ENCODE measurements around the gene TP53AIP1.

Gene TP53AIP1

DNA sequence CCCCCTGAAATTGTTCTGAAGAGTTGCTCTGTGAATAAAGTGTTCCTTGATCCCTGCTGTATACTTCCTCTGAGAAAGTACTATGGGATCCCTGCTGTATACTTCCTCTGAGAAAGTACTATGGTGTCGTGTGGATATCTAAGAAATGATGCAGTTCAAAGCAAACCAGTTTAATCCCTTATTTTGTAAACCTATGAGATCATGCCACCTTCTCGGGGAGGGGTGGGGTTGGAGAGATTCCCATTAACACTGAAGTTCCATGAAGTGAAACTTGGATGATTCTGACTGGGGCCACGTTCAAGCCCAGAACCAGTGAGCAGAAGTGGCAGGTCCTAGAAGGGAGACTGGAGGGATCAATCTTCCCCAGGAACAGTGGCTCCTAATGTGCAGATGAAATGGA is 13.0 kb upstream of the TP53AIP1 start:
- no peaks in the 10 kb centered on the region for H3K36me3 ChIP-seq (ENCODE audit: control insufficient read depth, insufficient read depth, low read length)
- no peak for TF ChIP-seq CTCF (IDR thresholded peaks at IDR 0.05; ENCODE audit: insufficient read depth, low read length, poor library complexity, severe bottlenecking)

DNA sequence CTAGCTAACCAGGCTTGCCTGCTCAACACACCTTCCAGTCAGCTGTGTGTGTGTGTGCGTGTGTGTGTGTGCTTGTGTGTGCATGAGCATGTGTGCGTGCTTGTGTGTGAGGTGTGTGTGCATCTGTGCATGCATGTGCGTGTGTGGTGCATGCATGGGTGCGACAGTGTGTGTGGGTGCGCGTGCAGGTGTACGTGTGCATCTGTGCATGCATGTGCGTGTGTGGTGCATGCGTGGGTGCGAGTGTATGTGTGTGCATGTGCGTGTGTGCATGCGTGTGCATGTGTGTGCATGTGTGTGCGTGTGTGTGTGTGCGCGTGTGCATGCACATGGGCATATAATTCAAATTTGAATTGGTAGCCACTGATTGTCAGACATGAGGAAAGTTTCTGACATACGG is 10.5 kb upstream of the TP53AIP1 start:
- TF ChIP-seq CTCF (IDR thresholded peaks at IDR 0.05; ENCODE audit: insufficient read depth, low read length, poor library complexity, severe bottlenecking): no peak
- H3K36me3 ChIP-seq (ENCODE audit: control insufficient read depth, insufficient read depth, low read length): no peaks in the 10 kb centered on the region
- H3K27me3 ChIP-seq (replicated peaks; ENCODE audit: control insufficient read depth, insufficient read depth, low read length): no peaks in the 10 kb centered on the region; the same call in 1 of the 2 replicates

More for the DNA sequence above, 13.0 kb upstream of the TP53AIP1 start:
- DNase-seq (ENCODE audit: extremely low read depth, insufficient read length): no peak
- Histone ChIP-seq H3K27me3 (replicated peaks; ENCODE audit: control insufficient read depth, insufficient read depth, low read length) (no peaks in the 10 kb centered on the region; the same call in 1 of the 2 replicates), H3K4me3 (replicated peaks; ENCODE audit: low read depth, low read length) (no peak overlapping the region)

GRCh38 chr11:128949791-128950454 is 7.3 kb upstream of the TP53AIP1 start:
- H3K36me3 ChIP-seq (ENCODE audit: control insufficient read depth, insufficient read depth, low read length): no peaks in the 10 kb centered on the region
- no peak for TF ChIP-seq CTCF (IDR thresholded peaks at IDR 0.05; ENCODE audit: insufficient read depth, low read length, poor library complexity, severe bottlenecking)
- DNase-seq (ENCODE audit: extremely low read depth, insufficient read length): no peak
- H3K4me3 ChIP-seq (replicated peaks; ENCODE audit: low read depth, low read length): no peak overlapping the region
- no peaks in the 10 kb centered on the region; the same call in 1 of the 2 replicates for H3K27me3 ChIP-seq (replicated peaks; ENCODE audit: control insufficient read depth, insufficient read depth, low read length)

More for the DNA sequence above, 10.5 kb upstream of the TP53AIP1 start:
- no peak for DNase-seq (ENCODE audit: extremely low read depth, insufficient read length)
- no peak overlapping the region for H3K4me3 ChIP-seq (replicated peaks; ENCODE audit: low read depth, low read length)

- peak; percentile 19 for TF ChIP-seq CTCF (IDR thresholded peaks at IDR 0.05; ENCODE audit: insufficient read depth, low read length, poor library complexity, severe bottlenecking)
- Histone ChIP-seq H3K36me3 (ENCODE audit: control insufficient read depth, insufficient read depth, low read length) (no peaks in the 10 kb centered on the region), H3K27me3 (replicated peaks; ENCODE audit: control insufficient read depth, insufficient read depth, low read length) (no peaks in the 10 kb centered on the region; the same call in 1 of the 2 replicates), H3K4me3 (replicated peaks; ENCODE audit: low read depth, low read length) (no peak overlapping the region)
- no peak for DNase-seq (ENCODE audit: extremely low read depth, insufficient read length)
Observed at GRCh38 chr11:128948583-128948982, 5.9 kb upstream of the TP53AIP1 start.

DNA sequence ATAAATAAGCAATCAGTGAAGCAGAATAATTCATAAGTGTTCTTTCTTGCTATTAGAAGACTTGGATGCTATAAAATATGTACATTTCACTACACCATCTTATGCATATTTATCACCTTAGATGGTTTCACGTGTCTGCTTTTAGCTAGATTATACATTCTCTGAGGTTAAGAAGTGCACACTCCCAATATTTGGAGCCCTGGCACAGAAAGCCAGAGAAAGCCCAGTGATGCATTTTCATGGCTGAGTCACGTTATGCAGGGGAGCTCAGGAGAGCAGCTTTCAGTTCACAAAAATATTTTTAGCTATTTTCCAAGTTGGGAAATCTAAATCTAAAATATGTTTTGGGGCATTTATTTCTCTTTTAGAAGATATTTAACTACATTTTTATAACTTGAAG is 5.1 kb upstream of the TP53AIP1 start:
- Histone ChIP-seq H3K36me3 (ENCODE audit: control insufficient read depth, insufficient read depth, low read length) (no peaks in the 10 kb centered on the region), H3K4me3 (replicated peaks; ENCODE audit: low read depth, low read length) (no peak overlapping the region), H3K27me3 (replicated peaks; ENCODE audit: control insufficient read depth, insufficient read depth, low read length) (no peaks in the 10 kb centered on the region; the same call in 1 of the 2 replicates)
- no peak for TF ChIP-seq CTCF (IDR thresholded peaks at IDR 0.05; ENCODE audit: insufficient read depth, low read length, poor library complexity, severe bottlenecking)
- no peak for DNase-seq (ENCODE audit: extremely low read depth, insufficient read length)
